Right lobe of liver (tissue), 4 donors: Measurements from ENCODE around the gene EPB41.
"Not testable (repeated sequence)": the region's sequence is repeated elsewhere in the genome, so short reads cannot be mapped to it uniquely, and the experiment has no call there.

Source experiments
- POLR2A ChIP-seq: fragments of 450-650 bp; IDR thresholded peaks from one replicate; pipeline ENCODE4 v1.6.1; 2017; ENCODE audit warnings: antibody characterized with exemption, mild to moderate bottlenecking
- TF ChIP-seq, protein P1 (sequence below), 4 donors: fragments of 200-600 bp in 3 of 4; fragments of 450-650 bp in 1 of 4; IDR thresholded peaks; one replicate each; pipeline versions ENCODE4 v1.5.1 to v1.8.0; 2016 to 2022; ENCODE audit warnings: antibody characterized with exemption in 4 of 4, mild to moderate bottlenecking in 2 of 4
- donor health status: DM: no; HTN: no; CAD: no.
- donor health status: DM: no; HTN: no; CAD: no.
- donor health status: DM: no; HTN: yes; CAD: no.

DNA sequence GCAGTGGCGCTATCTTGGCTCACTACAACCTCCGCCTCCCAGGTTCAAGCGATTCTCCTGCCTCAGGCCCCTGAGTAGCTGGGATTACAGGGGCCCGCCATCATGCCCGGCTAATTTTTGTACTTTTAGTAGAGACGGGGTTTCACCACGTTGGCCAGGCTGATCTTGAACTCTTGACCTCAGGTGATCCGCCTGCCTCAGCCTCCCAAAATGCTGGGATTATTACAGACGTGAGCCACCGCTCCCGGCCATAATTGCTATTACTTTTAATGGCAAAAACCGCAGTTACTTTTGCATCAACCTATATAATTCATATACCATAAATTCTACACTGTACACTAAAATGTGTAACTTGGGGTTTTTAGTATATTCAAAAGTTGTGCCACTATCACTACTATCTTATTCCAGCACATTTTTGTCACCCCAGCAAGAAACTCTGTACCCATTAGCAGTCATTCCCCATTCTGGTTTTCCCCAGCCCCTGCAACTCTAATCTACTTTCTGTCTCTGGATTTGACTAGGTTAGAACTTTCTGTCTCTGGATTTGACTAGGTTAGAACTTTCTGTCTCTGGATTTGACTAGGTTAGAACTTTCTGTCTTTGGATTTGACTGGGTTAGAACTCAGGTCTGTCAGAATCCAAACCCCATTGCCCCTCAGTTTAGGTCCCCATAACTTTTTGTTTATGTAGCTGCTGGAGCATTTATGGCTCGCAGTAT is 47.9 kb downstream of the EPB41 start:
- TF ChIP-seq, protein P1, sequence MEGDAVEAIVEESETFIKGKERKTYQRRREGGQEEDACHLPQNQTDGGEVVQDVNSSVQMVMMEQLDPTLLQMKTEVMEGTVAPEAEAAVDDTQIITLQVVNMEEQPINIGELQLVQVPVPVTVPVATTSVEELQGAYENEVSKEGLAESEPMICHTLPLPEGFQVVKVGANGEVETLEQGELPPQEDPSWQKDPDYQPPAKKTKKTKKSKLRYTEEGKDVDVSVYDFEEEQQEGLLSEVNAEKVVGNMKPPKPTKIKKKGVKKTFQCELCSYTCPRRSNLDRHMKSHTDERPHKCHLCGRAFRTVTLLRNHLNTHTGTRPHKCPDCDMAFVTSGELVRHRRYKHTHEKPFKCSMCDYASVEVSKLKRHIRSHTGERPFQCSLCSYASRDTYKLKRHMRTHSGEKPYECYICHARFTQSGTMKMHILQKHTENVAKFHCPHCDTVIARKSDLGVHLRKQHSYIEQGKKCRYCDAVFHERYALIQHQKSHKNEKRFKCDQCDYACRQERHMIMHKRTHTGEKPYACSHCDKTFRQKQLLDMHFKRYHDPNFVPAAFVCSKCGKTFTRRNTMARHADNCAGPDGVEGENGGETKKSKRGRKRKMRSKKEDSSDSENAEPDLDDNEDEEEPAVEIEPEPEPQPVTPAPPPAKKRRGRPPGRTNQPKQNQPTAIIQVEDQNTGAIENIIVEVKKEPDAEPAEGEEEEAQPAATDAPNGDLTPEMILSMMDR (IDR thresholded peaks at IDR 0.05), result not testable (repeated sequence)
- TF ChIP-seq POLR2A, result not testable (repeated sequence)
